HepG2 (cell line): ENCODE results near the gene MECR.

ENCODE experiments used
- HDAC6 ChIP-seq: fragments of 200-600 bp; sonication (generic); IDR thresholded peaks from 2 replicates; pipeline ENCODE4 v1.7.0; 2017; ENCODE audit warnings: mild to moderate bottlenecking, antibody characterized with exemption, low read length, low read depth
- MAFK ChIP-seq, 2 experiments: IDR thresholded peaks in 1 of 2; conservative IDR thresholded peaks in 1 of 2; 2 replicates each; pipeline ENCODE4 v1.6.1; 2011; ENCODE audit warnings: improper control_type of control experiment in 2 of 2, low read length in 2 of 2
- NFE2L2 ChIP-seq: fragments of 150-350 bp; IDR thresholded peaks from 2 replicates; pipeline ENCODE4 v1.6.1; 2014; ENCODE audit warnings: low read length
- POLR2A ChIP-seq, 2 experiments: IDR thresholded peaks; 2 replicates each; pipeline ENCODE4 v1.6.1; 2011; ENCODE audit warnings: low read depth in 2 of 2, low read length in 2 of 2, mild to moderate bottlenecking in 1 of 2, moderate library complexity in 1 of 2; ENCODE audit not compliant: insufficient read depth in 1 of 2
- TF ChIP-seq, protein P1 (sequence below), 2 experiments: IDR thresholded peaks; 2 replicates each; pipeline ENCODE4 v1.6.1; 2011 to 2012; ENCODE audit warnings: low read length in 2 of 2, borderline replicate concordance in 1 of 2, low read depth in 1 of 2, mild to moderate bottlenecking in 1 of 2, moderate library complexity in 1 of 2

GRCh38 chr1:29167904-29168303, 62.8 kb downstream of the MECR start:
- TF ChIP-seq, protein P1, sequence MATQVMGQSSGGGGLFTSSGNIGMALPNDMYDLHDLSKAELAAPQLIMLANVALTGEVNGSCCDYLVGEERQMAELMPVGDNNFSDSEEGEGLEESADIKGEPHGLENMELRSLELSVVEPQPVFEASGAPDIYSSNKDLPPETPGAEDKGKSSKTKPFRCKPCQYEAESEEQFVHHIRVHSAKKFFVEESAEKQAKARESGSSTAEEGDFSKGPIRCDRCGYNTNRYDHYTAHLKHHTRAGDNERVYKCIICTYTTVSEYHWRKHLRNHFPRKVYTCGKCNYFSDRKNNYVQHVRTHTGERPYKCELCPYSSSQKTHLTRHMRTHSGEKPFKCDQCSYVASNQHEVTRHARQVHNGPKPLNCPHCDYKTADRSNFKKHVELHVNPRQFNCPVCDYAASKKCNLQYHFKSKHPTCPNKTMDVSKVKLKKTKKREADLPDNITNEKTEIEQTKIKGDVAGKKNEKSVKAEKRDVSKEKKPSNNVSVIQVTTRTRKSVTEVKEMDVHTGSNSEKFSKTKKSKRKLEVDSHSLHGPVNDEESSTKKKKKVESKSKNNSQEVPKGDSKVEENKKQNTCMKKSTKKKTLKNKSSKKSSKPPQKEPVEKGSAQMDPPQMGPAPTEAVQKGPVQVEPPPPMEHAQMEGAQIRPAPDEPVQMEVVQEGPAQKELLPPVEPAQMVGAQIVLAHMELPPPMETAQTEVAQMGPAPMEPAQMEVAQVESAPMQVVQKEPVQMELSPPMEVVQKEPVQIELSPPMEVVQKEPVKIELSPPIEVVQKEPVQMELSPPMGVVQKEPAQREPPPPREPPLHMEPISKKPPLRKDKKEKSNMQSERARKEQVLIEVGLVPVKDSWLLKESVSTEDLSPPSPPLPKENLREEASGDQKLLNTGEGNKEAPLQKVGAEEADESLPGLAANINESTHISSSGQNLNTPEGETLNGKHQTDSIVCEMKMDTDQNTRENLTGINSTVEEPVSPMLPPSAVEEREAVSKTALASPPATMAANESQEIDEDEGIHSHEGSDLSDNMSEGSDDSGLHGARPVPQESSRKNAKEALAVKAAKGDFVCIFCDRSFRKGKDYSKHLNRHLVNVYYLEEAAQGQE (IDR thresholded peaks at IDR 0.05; ENCODE audit: borderline replicate concordance in 1 of 2, low read depth in 1 of 2, low read length in 2 of 2), result no peak
- TF ChIP-seq POLR2A (IDR thresholded peaks at IDR 0.05; ENCODE audit: insufficient read depth in 1 of 2, low read depth in 2 of 2, low read length in 2 of 2), result no peak
- TF ChIP-seq HDAC6, result no peak
- TF ChIP-seq NFE2L2, result no peak
- TF ChIP-seq MAFK (conservative IDR thresholded peaks at IDR 0.05 in 1 of 2, IDR thresholded peaks at IDR 0.05 in 1 of 2; ENCODE audit: low read length in 2 of 2), result no peak
